ENCODE measurements around the gene MXRA8.

GRCh38 chr1:1371364-1371745, 13.0 kb upstream of the MXRA8 start:
- TF ChIP-seq POLR2AphosphoS5 (IDR thresholded peaks at IDR 0.05; ENCODE audit: low read depth, low read length): no peak
- TF ChIP-seq TAF1 (IDR thresholded peaks at IDR 0.05; ENCODE audit: low read depth, low read length): no peak
